ENCODE results near the gene MAP2.
"Not testable (repeated sequence)": the region's sequence is repeated elsewhere in the genome, so short reads cannot be mapped to it uniquely, and the experiment has no call there.

The MAP2 gene

GRCh38 chr2:209592106-209592505 is 168.3 kb downstream of the MAP2 start:
- DNase-seq (ENCODE audit: low read depth, low spot score) = no peak

GRCh38 chr2:209593930-209594329 is 170.1 kb downstream of the MAP2 start:
- no peak for DNase-seq (ENCODE audit: low read depth, low spot score)

DNA sequence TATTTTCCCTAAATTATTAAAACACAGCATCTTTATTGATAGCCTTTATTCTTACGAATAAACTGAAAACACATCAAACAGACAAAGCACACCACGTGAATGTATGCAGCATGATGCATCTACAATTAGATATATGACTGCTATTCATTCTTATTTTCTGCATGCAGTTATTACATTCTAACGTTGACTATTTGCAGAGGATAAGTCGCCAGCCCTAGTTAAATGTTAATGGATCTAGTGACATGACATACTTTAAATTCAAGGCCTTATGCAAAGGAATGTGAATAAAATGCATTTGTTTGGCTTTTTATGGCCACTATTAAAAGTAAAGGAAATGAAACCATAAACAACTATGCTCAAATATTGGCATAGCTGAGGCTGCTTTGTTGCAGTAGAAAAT is 172.4 kb downstream of the MAP2 start:
- no peak for DNase-seq (ENCODE audit: low read depth, low spot score)

- DNase-seq (ENCODE audit: low read depth, low spot score) = not testable (repeated sequence)
These were observed 174.4 kb downstream of the MAP2 start for GRCh38 chr2:209598227-209598626.

- no peak for DNase-seq (ENCODE audit: low read depth, low spot score)
These were observed 176.7 kb downstream of the MAP2 start for GRCh38 chr2:209600341-209601171.

- no peak for DNase-seq (ENCODE audit: low read depth, low spot score)
These were observed 177.7 kb downstream of the MAP2 start for GRCh38 chr2:209601497-209601896.

- no peak for DNase-seq (ENCODE audit: low read depth, low spot score)
These were observed 178.4 kb downstream of the MAP2 start for GRCh38 chr2:209602259-209602658.

DNA sequence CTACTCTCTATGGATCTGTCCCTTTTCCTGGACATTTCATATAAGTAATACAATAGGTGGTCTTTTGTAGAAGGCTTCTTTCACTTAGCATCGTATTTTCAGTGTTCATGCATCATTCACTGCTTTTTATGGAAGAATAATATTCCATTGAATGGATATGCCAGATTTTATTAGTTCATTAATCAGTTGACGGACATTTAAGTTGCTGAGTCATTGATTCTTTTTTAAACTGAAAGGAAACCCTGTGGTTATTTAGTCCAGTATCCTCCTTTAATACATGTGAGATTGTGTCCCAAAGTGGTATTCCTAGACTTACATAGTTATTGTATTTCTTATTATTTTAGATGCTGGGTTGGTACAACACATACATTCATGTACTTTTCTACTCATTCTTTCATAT is 185.7 kb downstream of the MAP2 start:
- no peak for DNase-seq (ENCODE audit: low read depth, low spot score)

GRCh38 chr2:209610631-209611030 is 186.8 kb downstream of the MAP2 start:
- DNase-seq (ENCODE audit: low read depth, low spot score) = no peak

DNA sequence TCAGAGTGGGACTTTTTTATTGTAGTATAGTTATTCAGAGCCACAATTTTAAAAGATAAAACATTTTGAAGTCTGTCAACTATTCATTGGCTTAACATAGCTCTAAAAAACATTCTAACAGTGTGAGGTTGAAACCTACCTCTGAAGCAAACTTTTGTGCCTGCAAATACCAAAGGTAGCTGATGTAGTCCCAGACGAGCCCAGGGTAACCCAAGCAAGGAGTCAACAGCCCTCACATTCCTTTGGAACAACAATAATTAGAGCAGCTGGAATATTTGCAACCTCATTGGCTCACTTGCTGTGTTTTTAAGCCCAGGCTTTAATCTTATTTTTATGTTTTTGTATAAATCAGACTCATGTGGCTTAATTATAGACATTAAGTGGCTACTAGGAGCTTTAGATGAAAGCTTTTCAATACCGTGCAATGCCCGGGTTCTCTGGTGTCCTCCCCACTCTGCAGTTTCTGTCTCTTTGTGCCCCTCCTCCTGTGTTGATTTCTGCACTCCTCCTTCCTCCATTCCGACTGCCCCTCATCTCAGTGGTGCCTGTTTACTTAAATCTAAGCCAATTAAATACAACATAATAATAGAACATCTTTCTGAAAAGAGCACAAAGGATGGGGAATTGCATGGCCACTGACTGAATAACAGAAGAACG is 189.9 kb downstream of the MAP2 start:
- DNase-seq (ENCODE audit: low read depth, low spot score) = no peak

GRCh38 chr2:209614690-209615369 is 191.0 kb downstream of the MAP2 start:
- DNase-seq (ENCODE audit: low read depth, low spot score) = peak; percentile 68

DNA sequence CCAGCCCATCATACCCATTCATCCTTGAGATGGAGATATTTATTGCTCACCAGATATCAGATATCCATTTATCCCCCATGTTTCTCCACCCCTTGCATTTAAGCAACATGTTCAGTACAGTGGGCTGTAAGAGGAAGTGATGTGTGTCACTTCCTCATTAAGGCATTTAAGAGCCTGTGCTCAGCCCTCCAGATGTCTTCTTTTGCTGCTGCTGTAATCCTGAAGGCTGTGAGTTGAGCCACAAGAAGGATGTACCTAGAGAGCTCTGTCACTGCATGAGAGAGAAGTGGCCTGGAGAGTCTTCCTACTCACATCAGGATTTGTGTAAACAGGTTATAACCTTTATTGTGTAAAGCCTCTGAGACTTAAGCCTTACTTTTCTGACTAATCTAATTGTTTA is 195.9 kb downstream of the MAP2 start:
- no peak for DNase-seq (ENCODE audit: low read depth, low spot score)

GRCh38 chr2:209624192-209624938 is 200.5 kb downstream of the MAP2 start:
- no peak for DNase-seq (ENCODE audit: low read depth, low spot score)

- no peak for DNase-seq (ENCODE audit: low read depth, low spot score)
These were observed 205.8 kb downstream of the MAP2 start for GRCh38 chr2:209629597-209629996.

DNA sequence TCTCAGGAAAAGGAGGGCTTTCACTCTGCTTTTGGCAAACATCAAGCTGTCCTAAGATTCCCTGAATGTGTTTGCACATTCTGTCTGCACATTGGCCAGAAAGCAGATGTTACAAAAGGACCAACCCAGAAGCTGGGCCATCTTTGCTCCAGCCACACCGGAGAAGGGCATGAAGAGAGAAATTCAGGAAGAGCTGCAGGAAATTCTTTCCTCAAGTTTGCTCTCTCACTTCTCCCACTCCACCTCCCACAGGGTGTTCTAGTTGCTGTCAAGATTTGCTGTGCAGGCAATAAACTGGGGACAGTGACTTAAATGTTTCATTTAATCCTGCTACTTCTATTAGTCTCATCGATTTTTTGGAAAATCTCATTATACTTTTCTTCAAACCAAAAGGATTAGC is 210.1 kb downstream of the MAP2 start:
- DNase-seq (ENCODE audit: low read depth, low spot score) = no peak

- no peak for DNase-seq (ENCODE audit: low read depth, low spot score)
These were observed 212.2 kb downstream of the MAP2 start for GRCh38 chr2:209636076-209636475.

DNA sequence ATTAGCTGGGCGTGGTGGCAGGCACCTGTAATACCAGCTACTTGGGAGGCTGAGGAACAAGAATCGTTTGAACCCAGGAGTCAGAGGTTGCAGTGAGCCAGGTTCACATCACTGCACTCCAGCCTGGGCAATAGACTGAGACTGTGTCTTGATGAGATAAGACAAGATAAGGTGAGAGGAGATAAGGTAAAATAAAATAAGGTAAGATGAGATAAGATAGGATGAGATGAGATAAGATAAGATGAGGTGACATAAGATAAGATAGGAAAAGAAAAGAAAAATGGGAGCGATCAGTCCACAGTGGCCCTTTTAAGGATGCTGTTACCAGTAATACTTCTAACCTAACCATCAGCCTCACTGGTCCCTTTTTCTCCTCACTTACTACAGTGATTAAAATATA is 213.4 kb downstream of the MAP2 start:
- no peak for DNase-seq (ENCODE audit: low read depth, low spot score)

DNA sequence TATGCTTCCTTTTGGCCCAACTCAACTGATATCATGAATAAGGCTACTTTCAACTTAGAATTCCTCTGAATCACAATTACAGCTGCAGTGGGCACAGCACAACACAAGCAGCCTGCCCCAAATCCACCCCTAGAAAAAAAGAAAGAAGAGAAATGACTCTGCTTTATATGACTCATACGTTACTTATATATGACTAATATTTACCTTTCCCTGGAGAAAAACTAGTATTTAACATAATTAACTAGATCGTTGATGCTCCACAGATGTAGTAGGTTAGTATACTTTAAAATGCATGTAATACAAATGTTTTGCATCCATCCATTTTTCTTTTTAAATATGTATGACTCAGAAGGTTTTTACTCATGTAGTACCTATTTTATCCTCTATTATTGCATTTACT is 214.5 kb downstream of the MAP2 start:
- no peak for DNase-seq (ENCODE audit: low read depth, low spot score)

- no peak for DNase-seq (ENCODE audit: low read depth, low spot score)
These were observed 216.5 kb downstream of the MAP2 start for GRCh38 chr2:209640358-209640757.

DNA sequence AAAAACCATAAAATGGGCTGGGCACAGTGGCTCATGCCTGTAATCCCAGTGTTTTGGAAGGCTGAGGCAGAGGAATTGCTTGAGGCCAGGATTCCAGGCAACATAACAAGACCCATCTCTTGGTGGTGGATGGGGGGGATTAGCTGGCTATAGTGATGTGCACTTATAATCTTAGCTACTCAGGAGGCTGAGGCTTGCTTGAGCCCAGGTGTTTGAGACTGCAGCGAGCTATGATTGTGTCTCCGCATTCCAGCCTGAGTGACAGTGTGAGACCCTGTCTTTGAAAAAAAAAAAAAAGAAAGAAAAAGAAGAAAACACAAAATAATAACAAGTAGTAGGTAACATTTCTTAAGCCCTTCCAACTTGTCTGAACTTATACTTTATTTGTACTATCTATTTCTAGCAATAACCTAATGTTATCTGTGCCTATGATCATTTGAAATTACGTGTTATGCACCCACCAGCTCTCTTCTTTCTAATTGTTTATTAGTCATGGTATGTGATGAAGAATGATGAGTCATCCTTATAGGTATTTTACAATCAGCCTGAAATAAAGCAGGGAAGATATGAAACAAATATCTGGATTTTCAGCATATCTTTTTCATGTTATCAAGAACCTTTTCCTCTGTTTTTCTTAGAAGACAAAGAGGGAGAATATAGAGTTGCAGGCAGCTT is 218.4 kb downstream of the MAP2 start:
- no peak for DNase-seq (ENCODE audit: low read depth, low spot score)

- DNase-seq (ENCODE audit: low read depth, low spot score) = no peak
These were observed 221.0 kb downstream of the MAP2 start for GRCh38 chr2:209644842-209645241.

All from iPS DF 19.7 (cell line).